ENCODE data around the gene TIPIN.

DNA sequence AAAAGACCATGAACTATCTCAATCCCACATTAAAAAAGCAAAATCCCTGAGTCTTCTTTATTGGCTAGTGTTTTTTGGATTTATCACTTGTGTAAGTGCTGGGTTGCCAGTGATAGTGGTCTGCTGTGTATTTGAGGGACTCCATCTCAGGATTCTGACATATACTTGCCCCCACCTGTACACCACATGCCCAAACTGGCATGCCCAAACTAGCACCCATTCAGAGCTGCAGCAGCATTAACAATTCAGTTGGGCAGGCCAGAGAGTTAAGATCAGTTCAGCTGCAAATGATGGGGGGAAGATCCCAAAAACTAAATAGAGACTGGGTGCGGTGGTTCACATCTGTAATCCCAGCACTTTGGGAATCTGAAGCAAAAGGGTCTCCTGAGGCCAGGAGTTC is 6.3 kb upstream of the TIPIN start:
- TF ChIP-seq, protein P1, sequence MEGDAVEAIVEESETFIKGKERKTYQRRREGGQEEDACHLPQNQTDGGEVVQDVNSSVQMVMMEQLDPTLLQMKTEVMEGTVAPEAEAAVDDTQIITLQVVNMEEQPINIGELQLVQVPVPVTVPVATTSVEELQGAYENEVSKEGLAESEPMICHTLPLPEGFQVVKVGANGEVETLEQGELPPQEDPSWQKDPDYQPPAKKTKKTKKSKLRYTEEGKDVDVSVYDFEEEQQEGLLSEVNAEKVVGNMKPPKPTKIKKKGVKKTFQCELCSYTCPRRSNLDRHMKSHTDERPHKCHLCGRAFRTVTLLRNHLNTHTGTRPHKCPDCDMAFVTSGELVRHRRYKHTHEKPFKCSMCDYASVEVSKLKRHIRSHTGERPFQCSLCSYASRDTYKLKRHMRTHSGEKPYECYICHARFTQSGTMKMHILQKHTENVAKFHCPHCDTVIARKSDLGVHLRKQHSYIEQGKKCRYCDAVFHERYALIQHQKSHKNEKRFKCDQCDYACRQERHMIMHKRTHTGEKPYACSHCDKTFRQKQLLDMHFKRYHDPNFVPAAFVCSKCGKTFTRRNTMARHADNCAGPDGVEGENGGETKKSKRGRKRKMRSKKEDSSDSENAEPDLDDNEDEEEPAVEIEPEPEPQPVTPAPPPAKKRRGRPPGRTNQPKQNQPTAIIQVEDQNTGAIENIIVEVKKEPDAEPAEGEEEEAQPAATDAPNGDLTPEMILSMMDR (IDR thresholded peaks at IDR 0.05), result no peak
- TF ChIP-seq POLR2AphosphoS5 (IDR thresholded peaks at IDR 0.05), result no peak
- TF ChIP-seq POLR2A (IDR thresholded peaks at IDR 0.05), result no peak

Measured in transverse colon (tissue), 4 donors.